HepG2 (cell line): ENCODE results near the gene BRD1. TPM values are rescaled to one million over a fixed set of nuclear protein-coding genes. Genes with fewer than 3 reads are reported as not detected.

Source experiments
- ATAC-seq: fragments of 200-7000 bp; cut with Tn5 transposase; 3 replicates; pipeline ENCODE4 v1.9.1; 2020; ENCODE audit warnings: mild to moderate bottlenecking, moderate library complexity
- BruUV-seq: library from RNA; stranded (reverse); fragments of 400-500 nt; replicated peaks from 2 replicates; lab custom pipeline; 2021; lab: Mats Ljungman, UMichigan
- CTCF ChIA-PET: fragments of 300-600 bp; formaldehyde crosslinking; extraction: SDS; loops from one replicate; lab custom pipeline; 2021; ENCODE audit warnings: low total read pairs, inconsistent platforms, low intra/inter-chr PET ratio; lab: Yijun Ruan, JAX
- POLR2A ChIA-PET: fragments of 350-600 bp; sonication (Branson Sonifier 250); formaldehyde crosslinking; loops from one replicate; lab custom pipeline; 2020; ENCODE audit warnings: antibody characterized with exemption, inconsistent platforms; lab: Yijun Ruan, JAX
- DNase-seq: peaks from one replicate; pipeline ENCODE4 v3.0.0-alpha.2; 2015; ENCODE audit warnings: low spot score
- FAIRE-seq: peaks from 3 replicates; lab custom pipeline; 2011; peaks lifted over from hg19 to GRCh38; lab: Jason Lieb, UNC
- H2AFZ ChIP-seq: one replicate; pipeline ENCODE4 v1.6.1; 2011; ENCODE audit warnings: low read length, inconsistent platforms
- H3K27ac ChIP-seq: fragments of 300-600 bp; 3 replicates; pipeline ENCODE4 v1.8.0; 2011; ENCODE audit warnings: mixed run types, mild to moderate bottlenecking, mixed read lengths, low read length, inconsistent platforms; ENCODE audit not compliant: insufficient read depth; ENCODE audit errors: extremely low read length
- H3K27me3 ChIP-seq, 2 experiments: fragments of 200-600 bp in 1 of 2; 2 replicates in 1 of 2; 3 replicates in 1 of 2; pipeline versions ENCODE4 v1.6.0 to v1.8.0; 2011; ENCODE audit warnings: low read length in 2 of 2, mild to moderate bottlenecking in 2 of 2, moderate library complexity in 2 of 2, inconsistent platforms in 1 of 2; ENCODE audit not compliant: insufficient read depth in 2 of 2, control insufficient read depth in 1 of 2
- H3K36me3 ChIP-seq, 2 experiments: fragments of 200-600 bp in 1 of 2; replicated peaks in 1 of 2; 2 replicates in 1 of 2; 3 replicates in 1 of 2; pipeline versions ENCODE4 v1.5.1 to v1.8.0; 2011; ENCODE audit warnings: low read length in 2 of 2, inconsistent platforms in 1 of 2; ENCODE audit not compliant: insufficient read depth in 2 of 2, control insufficient read depth in 1 of 2
- H3K4me1 ChIP-seq: 2 replicates; pipeline ENCODE4 v1.5.1; 2012; ENCODE audit warnings: low read length, inconsistent platforms; ENCODE audit not compliant: insufficient read depth
- H3K4me2 ChIP-seq: 2 replicates; pipeline ENCODE4 v1.6.0; 2011; ENCODE audit warnings: low read depth, low read length, inconsistent platforms
- H3K4me3 ChIP-seq, 3 experiments: fragments of 200-600 bp in 1 of 3; sonication (generic), shearing (Covaris generic) in 1 of 3; replicated peaks in 1 of 3; 2 replicates each; pipeline ENCODE4 v1.5.1; 2011 to 2016; ENCODE audit warnings: low read length in 3 of 3, inconsistent platforms in 2 of 3, low read depth in 2 of 3, mild to moderate bottlenecking in 2 of 3, control low read depth in 1 of 3, mixed read lengths in 1 of 3; ENCODE audit not compliant: insufficient read depth in 1 of 3
- H3K79me2 ChIP-seq: one replicate; pipeline ENCODE4 v1.6.1; 2011; ENCODE audit warnings: low read length, inconsistent platforms; ENCODE audit not compliant: insufficient read depth
- H3K9ac ChIP-seq: 2 replicates; pipeline ENCODE4 v1.6.0; 2011; ENCODE audit warnings: mild to moderate bottlenecking, low read depth, low read length, inconsistent platforms; ENCODE audit not compliant: insufficient read depth
- H3K9me3 ChIP-seq: 2 replicates; pipeline ENCODE4 v1.5.1; 2012; ENCODE audit warnings: mild to moderate bottlenecking, low read length
- H4K20me1 ChIP-seq: 2 replicates; pipeline ENCODE4 v1.6.0; 2011; ENCODE audit warnings: inconsistent platforms, mild to moderate bottlenecking, low read length, moderate library complexity; ENCODE audit not compliant: insufficient read depth
- ISX ChIP-seq: sonication (generic); formaldehyde crosslinking; conservative IDR thresholded peaks from 2 replicates; pipeline ENCODE4 v1.5.0; 2020; ENCODE audit warnings: missing genetic modification reagents
- JUN ChIP-seq: sonication (generic); formaldehyde crosslinking; IDR thresholded peaks from 2 replicates; pipeline ENCODE4 v1.4.0; 2020; ENCODE audit warnings: mild to moderate bottlenecking, missing genetic modification reagents
- LRRFIP1 ChIP-seq: sonication (generic); formaldehyde crosslinking; conservative IDR thresholded peaks from 2 replicates; pipeline ENCODE4 v1.4.0; 2020; ENCODE audit warnings: missing genetic modification reagents
- PATZ1 ChIP-seq: sonication (generic); formaldehyde crosslinking; IDR thresholded peaks from 2 replicates; pipeline ENCODE4 v1.4.0; 2020; ENCODE audit warnings: missing genetic modification reagents
- SOX13 ChIP-seq, 3 experiments: fragments of 450-650 bp in 1 of 3; sonication (generic) in 1 of 3; formaldehyde crosslinking in 1 of 3; IDR thresholded peaks in 2 of 3; conservative IDR thresholded peaks in 1 of 3; 2 replicates each; pipeline versions ENCODE4 v1.5.0 to v1.6.1; 2016 to 2020; ENCODE audit warnings: antibody characterized with exemption in 1 of 3, mild to moderate bottlenecking in 1 of 3, missing compliant biosample characterization in 1 of 3, missing genetic modification reagents in 1 of 3, moderate library complexity in 1 of 3
- SRSF1 ChIP-seq: fragments of 200-400 bp; formaldehyde crosslinking; optimal IDR thresholded peaks from 2 replicates; pipeline ENCODE3; 2017; ENCODE audit warnings: mild to moderate bottlenecking, low read depth, low read length, moderate library complexity
- SSRP1 ChIP-seq: IDR thresholded peaks from 2 replicates; pipeline ENCODE4 v1.6.1; 2016; ENCODE audit warnings: control low read depth
- ZBTB26 ChIP-seq: IDR thresholded peaks from 2 replicates; pipeline ENCODE4 v1.6.1; 2016; ENCODE audit warnings: missing compliant biosample characterization, missing genetic modification reagents, borderline replicate concordance
- ZNF256 ChIP-seq: sonication (generic); formaldehyde crosslinking; conservative IDR thresholded peaks from 2 replicates; pipeline ENCODE4 v1.4.0; 2020; ENCODE audit warnings: missing genetic modification reagents
- ZNF354B ChIP-seq: sonication (generic); formaldehyde crosslinking; IDR thresholded peaks from 2 replicates; pipeline ENCODE4 v1.8.0; 2022; ENCODE audit warnings: mild to moderate bottlenecking, missing genetic modification reagents
- ZNF609 ChIP-seq: sonication (generic); formaldehyde crosslinking; IDR thresholded peaks from 2 replicates; pipeline ENCODE4 v1.4.0; 2020; ENCODE audit warnings: mild to moderate bottlenecking, missing genetic modification reagents, borderline replicate concordance
- ZNF780A ChIP-seq: sonication (generic); formaldehyde crosslinking; IDR thresholded peaks from 2 replicates; pipeline ENCODE4 v1.8.0; 2022; ENCODE audit warnings: mild to moderate bottlenecking, missing genetic modification reagents, moderate library complexity
- WGBS: methylation state at CpG from one replicate; pipeline ENCODE4 v1.1.6; 2017; ENCODE audit warnings: low lambda C conversion rate; 5-methylcytosine and 5-hydroxymethylcytosine counted together
- in situ Hi-C: cut with HindIII; loops from 2 replicates; pipeline ENCODE4 v1.10.0; 2017; ENCODE audit warnings: low pct_unique_long_range_greater_than_20kb; ENCODE audit not compliant: extremely low pct_ligation_motif_present
- intact Hi-C: fragments of 100-400 bp; cut with micrococcal nuclease; formaldehyde crosslinking; loops from one replicate; pipeline ENCODE4 v1.10.0; 2022; ENCODE audit not compliant: unreplicated experiment
- polyA plus RNA-seq, 8 experiments: library from polyadenylated mRNA; depleted of rRNA in 3 of 8; stranded (reverse) in 7 of 8; unstranded in 1 of 8; fragments of >200 nt; fragmentation: Illumina TruSeq in 4 of 8; extraction: Trizol in 4 of 8; gene quantifications; 2 replicates each; pipeline versions ENCODE4 v1.2.1 to v1.2.3, GENCODE V29; 2011 to 2016; ENCODE audit warnings: low read depth in 4 of 8, missing spikeins in 1 of 8, mixed read lengths in 1 of 8; ENCODE audit not compliant: insufficient read depth in 1 of 8
- total RNA-seq, 5 experiments: library from RNA; depleted of rRNA; stranded (reverse); fragments of >200 nt; fragmentation: Illumina TruSeq; extraction: Trizol; gene quantifications; 2 replicates each; pipeline ENCODE4 v1.2.3, GENCODE V29; 2016; ENCODE audit warnings: low read depth in 1 of 5

Gene BRD1
- total and polyA plus RNA-seq, 2 of the 13 experiments (the other 11 are each of a cell fraction or from before 2014, with no cell fraction given), result 5.1 to 12.0 TPM

GRCh38 chr22:49770547-49771265 lies 57.0 kb downstream of the BRD1 start:
- no TSS peak for BruUV-seq
- no peak overlapping the region for H3K9ac ChIP-seq
- peaks cover 14 to 28% of the 10 kb centered on the region in 2 experiments; a peak in 4 of 5 replicates for H3K36me3 ChIP-seq
- 85% methylated on average over 10 of the region's 29 CpGs for WGBS
- H3K27ac ChIP-seq, result no peak overlapping the region
- H3K79me2 ChIP-seq, result no peaks in the 10 kb centered on the region
- FAIRE-seq (no peak), ATAC-seq (peak; percentile 10; the same call in 2 of the 3 replicates), DNase-seq (no peak)
- H3K4me2 ChIP-seq, result no peak overlapping the region
- H2AFZ ChIP-seq, result no peak overlapping the region
- H3K27me3 ChIP-seq, result no peaks in the 10 kb centered on the region
- intact Hi-C loops (no loop called here), in situ Hi-C loops (no loop called here)
- H3K9me3 ChIP-seq, result peaks cover 7% of the 10 kb centered on the region
- no peak overlapping the region for H3K4me3 ChIP-seq
- H3K4me1 ChIP-seq, result no peaks in the 10 kb centered on the region
- POLR2A ChIA-PET, result no interaction called here
- CTCF ChIA-PET, result no interaction called here
- no peaks in the 10 kb centered on the region for H4K20me1 ChIP-seq
- no peak for TF ChIP-seq SOX13 (IDR thresholded peaks at IDR 0.05)
- no peak for TF ChIP-seq SOX13 (CRISPR knock-in tag; conservative IDR thresholded peaks at IDR 0.05 in 1 of 2, IDR thresholded peaks at IDR 0.05 in 1 of 2)
- no peak for TF ChIP-seq ZNF609 (CRISPR knock-in tag)
- no peak for TF ChIP-seq SSRP1
- no peak for TF ChIP-seq SRSF1
- no peak for TF ChIP-seq ZNF354B (CRISPR knock-in tag)
- no peak for TF ChIP-seq ISX
- no peak for TF ChIP-seq PATZ1 (CRISPR knock-in tag)
- TF ChIP-seq JUN (CRISPR knock-in tag), result no peak
- no peak for TF ChIP-seq ZBTB26
- no peak for TF ChIP-seq ZNF256 (CRISPR knock-in tag)
- TF ChIP-seq ZNF780A (CRISPR knock-in tag), result no peak
- TF ChIP-seq LRRFIP1 (CRISPR knock-in tag), result no peak
